KOPT-K1 (cell line): ENCODE results near the gene PRKG1.

Experiments
- H3K27ac ChIP-seq: fragments of 200-600 bp; sonication (generic); 2 replicates; pipeline ENCODE4 v1.5.1; 2016; ENCODE audit warnings: antibody characterized with exemption, mild to moderate bottlenecking, low read depth, low read length; ENCODE audit not compliant: poor library complexity, severe bottlenecking
- H3K36me3 ChIP-seq: fragments of 200-600 bp; sonication (generic); 2 replicates; pipeline ENCODE4 v1.5.1; 2017; ENCODE audit warnings: antibody characterized with exemption, mild to moderate bottlenecking, low read length, moderate library complexity; ENCODE audit not compliant: insufficient read depth
- H3K9me3 ChIP-seq: fragments of 200-600 bp; sonication (generic); 2 replicates; pipeline ENCODE4 v1.5.1; 2017; ENCODE audit warnings: antibody characterized with exemption, low read length, mild to moderate bottlenecking; ENCODE audit not compliant: insufficient read depth, poor library complexity, severe bottlenecking

Gene PRKG1

GRCh38 chr10:51066231-51066630 lies 8.1 kb upstream of the PRKG1 start:
- H3K9me3 ChIP-seq = no peaks in the 10 kb centered on the region
- H3K27ac ChIP-seq = no peak overlapping the region
- no peaks in the 10 kb centered on the region for H3K36me3 ChIP-seq

GRCh38 chr10:51072210-51072609 lies 2.1 kb upstream of the PRKG1 start:
- no peaks in the 10 kb centered on the region for H3K9me3 ChIP-seq
- H3K36me3 ChIP-seq = no peaks in the 10 kb centered on the region
- H3K27ac ChIP-seq = no peak overlapping the region

- Histone ChIP-seq H3K9me3 (no peaks in the 10 kb centered on the region), H3K27ac (no peak overlapping the region), H3K36me3 (no peaks in the 10 kb centered on the region)
Observed at GRCh38 chr10:51072921-51073434, 1.3 kb upstream of the PRKG1 start.

- no peak overlapping the region for H3K27ac ChIP-seq
- H3K9me3 ChIP-seq = no peaks in the 10 kb centered on the region
- no peaks in the 10 kb centered on the region for H3K36me3 ChIP-seq
Observed at GRCh38 chr10:51073453-51074237, 642 bp upstream of the PRKG1 start.

GRCh38 chr10:51075043-51075872 lies 971 bp downstream of the PRKG1 start:
- no peak overlapping the region for H3K27ac ChIP-seq

GRCh38 chr10:51075873-51076229 lies 1.6 kb downstream of the PRKG1 start:
- H3K27ac ChIP-seq = no peak overlapping the region
- H3K9me3 ChIP-seq = no peaks in the 10 kb centered on the region
- H3K36me3 ChIP-seq = no peaks in the 10 kb centered on the region

More at GRCh38 chr10:51075043-51075872, 971 bp downstream of the PRKG1 start:
- H3K9me3 ChIP-seq = no peaks in the 10 kb centered on the region
- H3K36me3 ChIP-seq = no peaks in the 10 kb centered on the region

GRCh38 chr10:51076299-51076841 lies 2.1 kb downstream of the PRKG1 start:
- no peaks in the 10 kb centered on the region for H3K36me3 ChIP-seq
- H3K9me3 ChIP-seq = no peaks in the 10 kb centered on the region
- no peak overlapping the region for H3K27ac ChIP-seq

- Histone ChIP-seq H3K27ac (no peak overlapping the region), H3K9me3 (no peaks in the 10 kb centered on the region)
Observed at GRCh38 chr10:51077074-51077473, 2.8 kb downstream of the PRKG1 start.

GRCh38 chr10:51077507-51077906 lies 3.2 kb downstream of the PRKG1 start:
- H3K36me3 ChIP-seq = no peaks in the 10 kb centered on the region
- no peak overlapping the region for H3K27ac ChIP-seq
- no peaks in the 10 kb centered on the region for H3K9me3 ChIP-seq

More at GRCh38 chr10:51077074-51077473, 2.8 kb downstream of the PRKG1 start:
- no peaks in the 10 kb centered on the region for H3K36me3 ChIP-seq

GRCh38 chr10:51079331-51079730 lies 5.0 kb downstream of the PRKG1 start:
- Histone ChIP-seq H3K27ac (no peak overlapping the region), H3K36me3 (no peaks in the 10 kb centered on the region), H3K9me3 (no peaks in the 10 kb centered on the region)

GRCh38 chr10:51079766-51080165 lies 5.5 kb downstream of the PRKG1 start:
- Histone ChIP-seq H3K27ac (no peak overlapping the region), H3K36me3 (no peaks in the 10 kb centered on the region), H3K9me3 (no peaks in the 10 kb centered on the region)

- Histone ChIP-seq H3K36me3 (no peaks in the 10 kb centered on the region), H3K27ac (no peak overlapping the region), H3K9me3 (no peaks in the 10 kb centered on the region)
Observed at GRCh38 chr10:51080311-51081006, 6.2 kb downstream of the PRKG1 start.

GRCh38 chr10:51082857-51083256 lies 8.6 kb downstream of the PRKG1 start:
- Histone ChIP-seq H3K9me3 (no peaks in the 10 kb centered on the region), H3K36me3 (no peaks in the 10 kb centered on the region), H3K27ac (no peak overlapping the region)

- Histone ChIP-seq H3K9me3 (no peaks in the 10 kb centered on the region), H3K36me3 (no peaks in the 10 kb centered on the region), H3K27ac (no peak overlapping the region)
Observed at GRCh38 chr10:51083356-51083853, 9.1 kb downstream of the PRKG1 start.
